ENCODE results near the gene KIRREL3.

KIRREL3 gene

DNA sequence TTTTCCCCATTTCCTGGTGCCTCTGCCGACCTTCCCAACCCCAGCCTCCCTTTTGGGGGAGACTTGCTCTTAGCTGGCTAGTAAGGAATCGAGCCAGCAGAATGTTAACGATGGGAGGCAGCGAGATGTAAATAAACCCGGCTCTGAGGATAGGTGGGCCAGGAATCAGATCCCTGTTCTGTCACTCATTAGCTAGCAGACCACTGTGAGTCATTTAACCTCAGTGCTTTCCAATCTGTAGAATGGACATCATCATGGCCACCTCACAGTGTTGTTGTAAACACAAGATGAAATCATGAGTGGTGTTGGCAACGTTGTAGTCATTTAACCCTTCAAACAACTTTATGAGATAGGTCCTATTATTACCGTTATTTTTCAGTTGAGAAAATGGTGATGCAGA is 208.6 kb downstream of the KIRREL3 start:
- H3K27ac ChIP-seq, result no peak overlapping the region
- TF ChIP-seq, protein P1, sequence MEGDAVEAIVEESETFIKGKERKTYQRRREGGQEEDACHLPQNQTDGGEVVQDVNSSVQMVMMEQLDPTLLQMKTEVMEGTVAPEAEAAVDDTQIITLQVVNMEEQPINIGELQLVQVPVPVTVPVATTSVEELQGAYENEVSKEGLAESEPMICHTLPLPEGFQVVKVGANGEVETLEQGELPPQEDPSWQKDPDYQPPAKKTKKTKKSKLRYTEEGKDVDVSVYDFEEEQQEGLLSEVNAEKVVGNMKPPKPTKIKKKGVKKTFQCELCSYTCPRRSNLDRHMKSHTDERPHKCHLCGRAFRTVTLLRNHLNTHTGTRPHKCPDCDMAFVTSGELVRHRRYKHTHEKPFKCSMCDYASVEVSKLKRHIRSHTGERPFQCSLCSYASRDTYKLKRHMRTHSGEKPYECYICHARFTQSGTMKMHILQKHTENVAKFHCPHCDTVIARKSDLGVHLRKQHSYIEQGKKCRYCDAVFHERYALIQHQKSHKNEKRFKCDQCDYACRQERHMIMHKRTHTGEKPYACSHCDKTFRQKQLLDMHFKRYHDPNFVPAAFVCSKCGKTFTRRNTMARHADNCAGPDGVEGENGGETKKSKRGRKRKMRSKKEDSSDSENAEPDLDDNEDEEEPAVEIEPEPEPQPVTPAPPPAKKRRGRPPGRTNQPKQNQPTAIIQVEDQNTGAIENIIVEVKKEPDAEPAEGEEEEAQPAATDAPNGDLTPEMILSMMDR (conservative IDR thresholded peaks at IDR 0.05), result no peak

DNA sequence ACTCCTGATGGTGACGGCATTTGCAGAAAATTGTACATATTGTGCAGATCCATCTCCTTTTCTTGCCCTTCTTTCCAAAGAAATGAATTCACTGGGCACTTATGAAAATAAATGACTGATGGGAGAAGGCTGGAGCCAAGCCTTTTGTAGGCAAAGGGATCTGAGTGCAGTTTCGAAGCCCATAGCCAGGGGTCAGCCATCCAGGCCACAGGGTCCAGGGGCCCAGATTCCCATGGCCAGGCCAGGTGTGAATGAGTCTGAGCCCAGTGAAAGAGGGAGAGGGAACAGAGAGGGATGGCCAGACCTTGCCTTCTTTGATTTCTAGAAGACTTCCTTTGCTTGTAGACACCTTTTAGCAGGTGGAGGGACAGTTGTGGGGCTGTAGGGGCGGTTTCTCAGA is 209.1 kb downstream of the KIRREL3 start:
- H3K27ac ChIP-seq, result no peak overlapping the region
- TF ChIP-seq, protein P1 (conservative IDR thresholded peaks at IDR 0.05), result no peak

DNA sequence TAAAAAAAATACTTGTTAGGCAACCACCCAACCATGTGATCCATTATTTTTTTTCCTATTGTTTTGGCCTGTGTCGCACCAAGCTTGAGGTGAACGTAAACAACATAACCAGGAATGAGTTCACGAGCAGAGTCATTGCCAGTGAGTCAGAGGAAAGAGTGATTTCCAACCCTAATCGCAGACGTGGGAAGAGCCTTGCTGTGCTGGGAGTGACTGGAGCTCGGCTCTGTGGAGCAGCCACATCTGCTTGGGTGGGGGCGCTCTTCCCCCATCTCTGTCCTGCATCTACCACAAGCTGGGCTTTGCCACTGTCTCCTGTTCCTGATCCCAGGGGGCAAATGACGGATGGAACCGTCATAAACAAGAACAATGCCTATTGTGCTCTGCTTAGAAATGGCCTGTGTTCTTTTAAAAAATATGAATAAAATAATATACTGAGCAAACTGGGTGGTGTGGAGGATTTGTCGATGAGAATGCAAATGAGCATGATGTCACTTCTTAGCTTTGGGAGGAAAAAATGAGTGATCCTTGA is 210.0 kb downstream of the KIRREL3 start:
- no peak overlapping the region for H3K27ac ChIP-seq
- TF ChIP-seq, protein P1 (conservative IDR thresholded peaks at IDR 0.05), result no peak

DNA sequence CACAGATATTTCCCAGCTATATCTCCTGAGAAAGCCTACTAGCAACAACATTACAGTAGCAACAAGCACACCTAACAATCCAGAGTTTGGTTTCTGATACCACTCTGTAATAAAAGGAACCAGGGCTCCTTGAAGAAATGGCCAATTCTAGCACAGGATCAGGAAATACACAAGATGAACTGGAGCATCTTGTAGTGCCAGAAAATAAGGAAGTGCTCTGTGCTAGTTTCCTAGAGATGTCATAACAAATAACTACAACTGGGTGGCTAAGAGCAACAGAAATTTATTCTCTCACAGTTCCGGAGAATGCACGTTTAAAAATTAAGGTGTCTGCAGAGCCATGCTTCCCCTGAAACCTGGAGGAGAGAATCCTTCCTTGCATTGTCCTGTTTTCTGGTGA is 217.8 kb downstream of the KIRREL3 start:
- no peak overlapping the region for H3K27ac ChIP-seq
- TF ChIP-seq, protein P1 (conservative IDR thresholded peaks at IDR 0.05), result no peak

DNA sequence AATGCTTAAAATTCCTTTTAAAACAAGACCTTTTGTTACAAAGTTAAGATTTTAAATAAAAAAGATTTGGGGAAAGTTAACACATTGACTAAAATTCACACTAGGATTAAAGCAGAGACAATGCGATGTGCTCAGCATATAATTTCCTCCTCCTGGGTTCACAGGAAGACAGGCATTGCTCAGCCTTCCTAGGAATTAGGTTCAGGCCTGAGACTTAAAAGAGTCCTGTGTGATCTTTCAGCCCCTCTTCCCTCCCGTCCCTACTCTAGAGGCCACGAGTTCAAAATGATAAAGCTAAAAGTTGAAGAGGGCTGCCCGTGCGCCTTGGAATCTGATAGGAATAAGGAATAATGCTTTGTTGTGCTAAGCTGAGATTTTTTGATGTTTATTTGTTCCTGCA is 218.6 kb downstream of the KIRREL3 start:
- TF ChIP-seq, protein P1 (conservative IDR thresholded peaks at IDR 0.05), result no peak
- H3K27ac ChIP-seq, result no peak overlapping the region

DNA sequence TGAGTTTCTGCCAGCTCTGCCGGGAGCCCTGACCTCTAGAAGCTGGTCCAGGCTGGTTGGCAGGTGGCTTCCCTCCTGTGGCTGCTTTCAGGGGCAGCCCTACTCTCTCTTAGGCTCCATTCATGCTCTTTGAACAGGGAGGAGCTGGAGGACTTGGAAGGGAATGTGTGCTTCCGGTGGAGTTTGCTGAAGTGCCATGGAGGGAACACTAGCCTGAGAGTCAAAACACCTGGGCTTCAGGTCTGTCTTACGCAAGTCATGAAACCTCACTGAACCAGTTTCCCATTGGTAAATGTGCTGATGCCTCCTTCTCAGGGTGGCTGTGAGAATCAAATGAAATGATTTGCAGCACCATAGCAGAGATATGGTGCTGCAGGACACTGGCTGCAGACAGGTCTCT is 224.5 kb downstream of the KIRREL3 start:
- H3K27ac ChIP-seq, result no peak overlapping the region

DNA sequence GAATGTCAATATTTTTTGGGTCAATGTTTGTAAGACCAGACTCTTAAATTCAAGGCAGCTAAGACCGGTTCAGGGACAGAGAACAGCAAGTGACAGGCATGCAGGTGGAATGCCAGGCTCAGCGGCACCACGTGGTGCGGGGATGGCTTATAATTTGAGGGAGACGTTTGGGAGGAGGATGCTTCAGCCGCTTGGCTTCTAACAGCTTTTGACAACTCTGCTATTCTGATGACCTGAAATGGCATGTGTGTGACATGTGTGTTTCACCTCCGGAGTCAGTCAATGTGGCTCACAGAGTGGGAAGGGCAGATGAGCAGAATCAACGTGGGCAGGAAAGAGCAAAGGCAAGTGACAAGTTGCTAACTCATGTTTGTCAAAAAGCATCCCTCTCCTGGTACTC is 228.3 kb downstream of the KIRREL3 start:
- H3K27ac ChIP-seq, result no peak overlapping the region
- TF ChIP-seq, protein P1 (conservative IDR thresholded peaks at IDR 0.05), result no peak

More for the DNA sequence above, 224.5 kb downstream of the KIRREL3 start:
- TF ChIP-seq, protein P1 (conservative IDR thresholded peaks at IDR 0.05), result no peak
